GM18498 (cell line): Measurements from ENCODE around the gene RBM42.
A peak's percentile ranks its signal among the peaks of the same experiment; 100 is the strongest.
"Not testable (repeated sequence)": the region's sequence is repeated elsewhere in the genome, so short reads cannot be mapped to it uniquely, and the experiment has no call there.

Experiments
- ATAC-seq: cut with Tn5 transposase; IDR thresholded peaks from one replicate; pipeline ENCODE4 v1.9.1; 2021; ENCODE audit warnings: mild to moderate bottlenecking, moderate library complexity; ENCODE audit not compliant: unreplicated experiment

RBM42 gene

GRCh38 chr19:35645680-35646511 is 17.1 kb downstream of the RBM42 start:
- no peak for ATAC-seq

- ATAC-seq, result peak; percentile 73
Measured at GRCh38 chr19:35648017-35648961, 19.5 kb downstream of the RBM42 start, which contains the start of gene COX6B1. Gene COX6B1, plus strand, starts transcription at chr19:35648323. Its CDS starts 2,921 bp downstream, at chr19:35651244.

GRCh38 chr19:35650581-35650980 is 21.7 kb downstream of the RBM42 start:
- no peak for ATAC-seq

DNA sequence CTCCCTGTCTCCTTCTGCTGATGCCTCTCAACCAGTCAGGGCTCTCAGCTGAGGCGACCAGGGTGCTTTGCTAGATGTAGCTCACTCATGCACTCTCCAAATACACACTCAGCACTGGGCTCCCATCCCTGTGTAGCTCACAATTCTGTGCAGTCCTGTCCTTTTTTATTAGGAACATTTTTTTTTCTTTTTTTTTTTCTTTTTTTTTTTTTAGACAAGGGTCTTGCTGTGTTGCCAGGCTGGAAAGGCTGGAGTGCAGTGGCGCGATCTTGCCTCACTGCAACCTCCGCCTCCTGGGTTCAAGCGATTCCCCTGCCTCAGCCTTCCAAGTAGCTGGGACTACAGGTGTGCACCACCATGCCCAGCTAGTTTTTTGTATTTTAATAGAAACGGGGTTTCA is 26.0 kb downstream of the RBM42 start:
- not testable (repeated sequence) for ATAC-seq

DNA sequence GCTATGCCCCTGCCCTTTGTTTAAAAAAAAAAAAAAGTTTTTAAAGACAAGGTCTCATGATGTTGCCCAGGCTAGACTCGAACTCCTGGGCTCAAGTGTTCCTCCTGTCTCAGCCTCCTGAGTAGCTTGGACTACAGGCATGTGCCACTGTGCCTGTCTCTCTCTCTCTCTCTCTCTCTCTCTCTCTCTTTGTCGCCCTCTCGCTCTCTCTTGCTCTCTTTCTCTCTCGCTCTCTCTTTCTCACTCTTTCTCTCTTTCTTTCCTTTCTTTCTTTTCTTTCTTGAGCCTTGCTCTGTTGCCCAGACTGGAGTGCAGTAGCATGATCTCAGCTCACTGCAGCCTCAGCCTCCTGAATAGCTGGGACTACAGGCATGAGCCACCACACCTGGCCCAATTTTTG is 26.8 kb downstream of the RBM42 start:
- ATAC-seq, result no peak

- no peak for ATAC-seq
Measured at GRCh38 chr19:35656700-35657099, 27.9 kb downstream of the RBM42 start.

GRCh38 chr19:35657904-35658700 is 29.3 kb downstream of the RBM42 start:
- ATAC-seq, result no peak

DNA sequence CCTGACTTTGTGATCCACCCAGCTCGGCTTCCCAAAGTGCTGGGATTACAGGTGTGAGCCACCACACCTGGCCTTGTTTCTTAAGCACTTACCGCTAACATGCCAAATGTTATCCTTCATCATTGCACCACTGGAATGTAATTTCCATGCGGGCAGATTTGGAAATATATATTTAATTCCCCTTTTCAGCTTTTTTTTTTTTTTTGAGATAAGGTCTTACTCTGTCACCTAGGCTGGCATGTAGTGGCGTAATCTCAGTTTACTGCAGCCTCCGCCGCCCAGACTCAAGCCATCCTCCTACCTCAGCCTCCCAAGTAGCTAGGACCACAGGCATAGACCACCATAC is 33.1 kb downstream of the RBM42 start:
- no peak for ATAC-seq

DNA sequence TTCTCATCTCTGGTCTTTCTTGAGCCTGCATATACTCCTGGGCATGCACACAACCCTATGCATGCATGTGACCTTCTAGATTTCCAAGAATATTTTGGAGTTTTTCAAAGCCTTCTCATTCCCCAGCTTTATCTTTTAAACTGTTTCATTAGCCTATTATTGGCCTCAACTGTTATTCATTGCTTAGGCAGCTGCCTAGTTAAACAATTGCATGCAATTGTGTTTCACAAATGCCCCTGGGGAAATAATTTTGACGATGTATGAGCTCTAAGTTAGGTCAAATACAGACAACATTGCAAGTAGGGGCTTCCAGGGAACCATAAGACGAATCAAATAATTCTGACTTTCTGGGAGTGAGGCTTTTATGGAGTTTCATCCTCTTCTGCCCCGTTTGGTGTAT is 35.1 kb downstream of the RBM42 start:
- no peak for ATAC-seq

DNA sequence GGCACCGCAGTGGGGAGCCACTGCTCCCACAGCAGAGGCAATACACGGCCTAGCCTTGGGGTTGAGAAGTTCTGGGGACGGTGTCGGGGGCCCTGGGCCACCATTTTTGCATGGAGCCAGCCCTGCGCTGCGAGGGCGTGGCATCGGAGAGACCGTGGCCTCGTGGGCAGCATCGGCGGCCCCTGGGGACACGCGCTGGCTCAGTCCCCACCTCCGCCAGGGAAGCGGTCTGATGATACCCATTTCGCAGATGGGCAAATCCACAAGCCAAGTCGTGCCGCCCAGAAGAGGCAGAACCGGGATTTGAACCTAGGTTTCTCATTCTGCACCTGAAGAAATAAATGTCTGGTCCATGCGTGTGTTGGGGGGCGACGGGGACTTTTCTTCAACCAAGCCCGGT is 36.3 kb downstream of the RBM42 start:
- ATAC-seq, result no peak

- ATAC-seq, result no peak
Measured at GRCh38 chr19:35665604-35666003, 36.8 kb downstream of the RBM42 start.

DNA sequence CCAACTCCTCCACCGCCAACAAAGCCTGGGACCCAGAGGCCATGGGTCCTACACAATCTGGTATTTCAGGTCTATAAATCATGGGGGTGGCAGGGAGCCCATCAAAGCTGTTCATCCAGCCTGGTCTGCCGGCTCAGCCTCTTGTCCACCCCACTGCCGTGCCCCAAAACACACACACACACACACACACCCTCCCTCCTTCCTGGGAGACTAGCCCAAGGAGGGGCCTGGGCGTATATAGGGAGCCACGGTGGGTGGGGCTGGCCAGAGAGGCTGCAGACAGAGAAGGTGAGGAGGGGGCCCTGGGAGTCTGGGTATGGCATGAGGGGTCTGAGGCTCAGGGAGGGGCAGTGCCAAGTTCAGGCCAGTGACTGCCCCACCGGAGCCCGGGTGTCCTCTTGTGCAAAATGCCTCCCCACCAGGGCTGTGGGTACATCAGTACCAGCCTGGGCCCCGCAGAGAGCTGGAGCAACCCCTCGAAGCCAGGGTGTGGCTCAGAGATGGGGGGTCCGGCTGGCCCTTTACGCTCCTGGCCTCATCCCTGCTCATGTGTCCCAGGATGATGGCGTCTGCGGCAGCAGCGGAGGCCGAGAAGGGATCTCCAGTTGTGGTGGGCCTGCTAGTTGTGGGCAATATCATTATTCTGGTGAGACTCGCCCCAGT is 37.5 kb downstream of the RBM42 start, which contains the start of gene UPK1A:
Gene UPK1A, plus strand, starts transcription at position 267 of the 663 bp plus-strand sequence. Its CDS starts 296 bp downstream, at position 563.
- ATAC-seq, result no peak

GRCh38 chr19:35669566-35669965 is 40.7 kb downstream of the RBM42 start:
- ATAC-seq, result no peak

GRCh38 chr19:35669974-35670373 is 41.1 kb downstream of the RBM42 start:
- ATAC-seq, result no peak

DNA sequence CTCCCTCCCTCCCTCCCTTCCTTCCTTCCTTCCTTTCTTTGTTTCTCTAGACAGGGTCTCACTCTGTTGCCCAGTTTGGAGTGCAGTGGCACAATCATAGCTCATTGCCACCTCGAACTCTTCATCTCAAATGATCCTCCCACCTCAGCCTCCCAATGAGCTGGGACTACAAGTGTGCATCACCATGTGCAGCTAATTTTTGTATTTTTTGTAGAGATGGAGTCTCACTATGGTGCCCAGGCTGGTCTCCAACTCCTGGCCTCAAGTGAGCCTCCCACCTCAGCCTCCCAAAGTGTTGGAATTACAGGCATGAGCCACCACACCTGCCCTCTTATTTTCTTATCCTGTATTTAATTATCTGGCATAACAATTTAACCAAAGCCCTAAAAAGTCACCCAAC is 41.9 kb downstream of the RBM42 start:
- ATAC-seq, result no peak

- ATAC-seq, result no peak
Measured at GRCh38 chr19:35671818-35672217, 43.0 kb downstream of the RBM42 start.

- ATAC-seq, result no peak
Measured at GRCh38 chr19:35673121-35673804, 44.4 kb downstream of the RBM42 start.

GRCh38 chr19:35675589-35676140 is 46.8 kb downstream of the RBM42 start:
- no peak for ATAC-seq
